ENCODE measurements around the gene BCOR. TPM values are rescaled to one million over a fixed set of nuclear protein-coding genes. Genes with fewer than 3 reads are reported as not detected.

The BCOR gene
- total RNA-seq, 1 experiment from 2014 or later, result 58.8 TPM

DNA sequence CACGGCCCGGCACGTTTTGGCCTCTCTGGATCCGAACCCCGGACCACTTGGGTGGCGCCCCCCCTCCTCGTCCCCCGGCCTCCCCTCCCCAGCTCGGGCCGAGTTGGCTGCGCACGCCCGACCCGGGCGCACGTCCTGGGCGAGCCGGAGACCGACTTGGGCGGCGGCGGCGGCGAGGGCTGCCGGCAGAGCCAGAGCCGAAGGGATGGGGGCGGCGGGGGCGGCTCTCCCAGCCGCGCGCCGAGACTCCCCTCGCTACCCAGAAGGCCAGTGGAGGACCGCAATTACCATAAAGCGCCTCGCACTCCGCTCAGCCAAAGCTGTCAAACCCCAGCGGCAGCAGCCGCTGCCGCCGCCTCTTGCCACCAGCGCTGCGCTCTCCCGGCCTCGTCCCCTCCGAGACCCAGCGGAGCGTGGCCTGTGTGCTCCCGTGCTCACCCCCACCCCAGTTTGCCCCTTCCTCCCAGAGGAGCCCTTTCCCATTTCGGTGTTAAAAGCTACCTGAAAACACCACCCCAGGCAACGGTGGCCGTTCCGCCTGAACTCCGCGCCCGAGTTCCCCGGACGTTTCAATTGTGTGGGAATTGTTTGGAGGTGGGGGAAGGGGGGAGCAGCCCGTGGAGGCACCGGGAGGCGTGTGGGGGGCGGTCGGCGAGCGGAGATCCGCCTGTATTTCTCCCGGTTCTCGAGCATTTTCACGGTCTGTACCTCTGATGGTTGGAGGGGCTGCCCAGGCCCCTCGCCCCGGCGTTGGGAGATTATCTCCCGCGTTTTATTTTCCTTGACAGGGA, 701 bp upstream of the BCOR start:
- intact Hi-C loops (cut with micrococcal nuclease; ENCODE audit: unreplicated experiment), result loop anchor here (5.0 kb wide), 1 partner anchor 281 kb away; no protein-coding TSS in a partner anchor
- H3K9me3 ChIP-seq (ENCODE audit: low read depth, low read length, poor library complexity, severe bottlenecking), result no peaks in the 10 kb centered on the region
- CTCF ChIA-PET, result no interaction called here
- POLR2A ChIA-PET (ENCODE audit: low non-redundant PET), result interaction anchor here (0.6 kb wide), 1 partner anchor 78 kb away, joined by 6 read pairs; no protein-coding TSS in a partner anchor
- H3K27ac ChIP-seq (ENCODE audit: low read depth, low read length, poor library complexity, severe bottlenecking), result peak overlapping the region; percentile 69
- BruUV-seq (replicated peaks), result no TSS peak
- no peaks in the 10 kb centered on the region for H3K27me3 ChIP-seq (replicated peaks; ENCODE audit: insufficient read depth, low read depth, low read length, poor library complexity)
- H3K4me3 ChIP-seq (ENCODE audit: low read depth, low read length, poor library complexity, severe bottlenecking), result peak overlapping the region; percentile 64
- no peaks in the 10 kb centered on the region for H3K36me3 ChIP-seq (ENCODE audit: insufficient read depth, low read length, poor library complexity, severe bottlenecking)
- DNase-seq (ENCODE audit: low spot score), result peak; percentile 82
- TF ChIP-seq CTCF (conservative IDR thresholded peaks at IDR 0.05; ENCODE audit: low read depth, low read length), result no peak
- no peak for TF ChIP-seq EZH2 (IDR thresholded peaks at IDR 0.05; ENCODE audit: borderline replicate concordance, low read depth, low read length, poor library complexity, severe bottlenecking)
- H3K4me1 ChIP-seq (ENCODE audit: insufficient read depth, low read length, poor library complexity, severe bottlenecking), result peaks cover 31% of the 10 kb centered on the region

GRCh38 chrX:40097141-40097503, 636 bp downstream of the BCOR start:
- peaks cover 31% of the 10 kb centered on the region for H3K4me1 ChIP-seq (ENCODE audit: insufficient read depth, low read length, poor library complexity, severe bottlenecking)
- intact Hi-C loops (cut with micrococcal nuclease; ENCODE audit: unreplicated experiment), result loop anchor here (5.0 kb wide), 1 partner anchor 280 kb away; no protein-coding TSS in a partner anchor
- BruUV-seq (replicated peaks), result no TSS peak
- H3K36me3 ChIP-seq (ENCODE audit: insufficient read depth, low read length, poor library complexity, severe bottlenecking), result no peaks in the 10 kb centered on the region
- DNase-seq (ENCODE audit: low spot score), result no peak
- H3K9me3 ChIP-seq (ENCODE audit: low read depth, low read length, poor library complexity, severe bottlenecking), result no peaks in the 10 kb centered on the region
- POLR2A ChIA-PET (ENCODE audit: low non-redundant PET), result interaction anchor here (0.6 kb wide), 1 partner anchor 10 kb away, joined by 3 read pairs; no protein-coding TSS in a partner anchor
- no peak overlapping the region for H3K27ac ChIP-seq (ENCODE audit: low read depth, low read length, poor library complexity, severe bottlenecking)
- TF ChIP-seq EZH2 (IDR thresholded peaks at IDR 0.05; ENCODE audit: borderline replicate concordance, low read depth, low read length, poor library complexity, severe bottlenecking), result no peak
- no peak for TF ChIP-seq CTCF (conservative IDR thresholded peaks at IDR 0.05; ENCODE audit: low read depth, low read length)
- no peaks in the 10 kb centered on the region for H3K27me3 ChIP-seq (replicated peaks; ENCODE audit: insufficient read depth, low read depth, low read length, poor library complexity)
- H3K4me3 ChIP-seq (ENCODE audit: low read depth, low read length, poor library complexity, severe bottlenecking), result peak overlapping the region; percentile 64
- CTCF ChIA-PET, result interaction anchor here (0.6 to 0.7 kb wide), 2 partner anchors 15 to 408 kb away, joined by 3 read pairs; no protein-coding TSS in a partner anchor

DNA sequence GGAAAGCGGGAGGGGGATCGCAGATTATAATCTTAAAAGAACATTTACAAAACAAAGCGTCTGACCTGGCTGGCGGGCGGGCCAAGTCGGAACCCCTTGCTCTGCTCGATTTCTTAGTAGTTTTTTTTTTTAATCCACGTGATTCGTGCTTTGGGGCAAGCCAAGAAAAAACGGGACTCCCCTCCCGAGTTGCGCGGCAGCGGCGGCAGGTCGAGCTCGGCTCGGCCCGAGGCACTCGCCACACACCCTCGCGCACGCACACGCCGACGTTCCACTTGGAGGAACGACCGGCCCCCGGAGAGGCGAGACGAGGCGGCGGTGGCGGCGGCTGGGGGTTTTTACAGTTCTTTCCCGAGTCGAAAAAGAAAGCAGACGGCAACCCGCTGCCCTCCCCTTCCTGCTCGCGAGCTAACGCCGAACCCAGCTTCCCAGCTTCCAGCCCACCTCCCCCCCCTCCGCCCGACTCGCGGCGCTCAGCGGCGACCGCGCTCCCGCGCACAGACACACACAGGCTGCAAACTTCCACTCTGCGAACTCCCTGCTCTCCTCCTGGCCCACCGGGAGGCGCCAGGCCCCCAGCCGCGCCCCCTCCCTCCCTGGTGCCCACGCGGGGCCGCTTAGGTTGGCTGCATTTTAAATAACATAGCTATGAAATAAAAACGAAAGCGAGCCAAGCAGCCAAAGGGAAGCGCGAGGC, 1.2 kb downstream of the BCOR start:
- POLR2A ChIA-PET (ENCODE audit: low non-redundant PET), result interaction anchor here (0.6 kb wide), 1 partner anchor 9 kb away, joined by 3 read pairs; no protein-coding TSS in a partner anchor
- no peaks in the 10 kb centered on the region for H3K36me3 ChIP-seq (ENCODE audit: insufficient read depth, low read length, poor library complexity, severe bottlenecking)
- no peaks in the 10 kb centered on the region for H3K27me3 ChIP-seq (replicated peaks; ENCODE audit: insufficient read depth, low read depth, low read length, poor library complexity)
- CTCF ChIA-PET, result interaction anchor here (0.6 to 0.7 kb wide), 4 partner anchors 13 to 407 kb away, joined by 3 read pairs; no protein-coding TSS in a partner anchor
- peaks cover 27% of the 10 kb centered on the region for H3K4me1 ChIP-seq (ENCODE audit: insufficient read depth, low read length, poor library complexity, severe bottlenecking)
- H3K9me3 ChIP-seq (ENCODE audit: low read depth, low read length, poor library complexity, severe bottlenecking), result no peaks in the 10 kb centered on the region
- peak overlapping the region; percentile 59 for H3K27ac ChIP-seq (ENCODE audit: low read depth, low read length, poor library complexity, severe bottlenecking)
- TF ChIP-seq CTCF (conservative IDR thresholded peaks at IDR 0.05; ENCODE audit: low read depth, low read length) (no peak), EZH2 (IDR thresholded peaks at IDR 0.05; ENCODE audit: borderline replicate concordance, low read depth, low read length, poor library complexity, severe bottlenecking) (no peak)
- DNase-seq (ENCODE audit: low spot score), result no peak
- peak overlapping the region; percentile 64 for H3K4me3 ChIP-seq (ENCODE audit: low read depth, low read length, poor library complexity, severe bottlenecking)
- intact Hi-C loops (cut with micrococcal nuclease; ENCODE audit: unreplicated experiment), result loop anchor here (5.0 kb wide), 1 partner anchor 279 kb away; no protein-coding TSS in a partner anchor
- no TSS peak for BruUV-seq (replicated peaks)
